PC-3 (cell line): ENCODE data around the gene PADI1.

ENCODE experiments used
- EZH2 ChIP-seq: fragments of 300-600 bp; sonication (generic); IDR thresholded peaks from one replicate; pipeline ENCODE4 v1.6.1; 2017; ENCODE audit warnings: antibody characterized with exemption, mild to moderate bottlenecking, low read length; ENCODE audit not compliant: unreplicated experiment
- EZH2phosphoT487 ChIP-seq: fragments of 300-600 bp; sonication (generic); IDR thresholded peaks from 2 replicates; pipeline ENCODE4 v1.6.1; 2018; ENCODE audit warnings: mild to moderate bottlenecking, antibody characterized with exemption, low read length, borderline replicate concordance
- TF ChIP-seq, protein P1 (sequence below): fragments of 300-600 bp; sonication (generic); conservative IDR thresholded peaks from 2 replicates; pipeline ENCODE4 v1.5.1; 2017; ENCODE audit warnings: antibody characterized with exemption, low read depth, mild to moderate bottlenecking, low read length

DNA sequence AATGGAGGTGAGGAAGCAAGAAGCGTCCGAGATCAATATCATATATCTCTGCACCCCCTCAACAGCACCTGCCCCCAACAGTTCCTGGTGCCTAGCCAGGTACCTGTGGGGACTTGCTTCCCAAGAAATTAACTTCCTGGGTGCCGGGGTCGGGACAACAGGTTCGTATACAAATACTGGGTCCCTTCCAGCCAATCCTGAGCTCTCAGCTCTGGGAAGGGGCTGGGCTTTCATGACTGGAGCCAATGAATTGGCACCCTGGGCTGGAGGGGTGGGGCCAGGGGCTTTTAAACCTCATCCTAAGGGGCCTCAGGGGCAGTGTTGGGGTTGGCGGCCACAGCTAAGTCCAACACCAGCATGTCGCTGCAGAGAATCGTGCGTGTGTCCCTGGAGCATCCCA, 43.9 kb downstream of the PADI1 start, which contains the start of gene PADI3:
- TF ChIP-seq, protein P1, sequence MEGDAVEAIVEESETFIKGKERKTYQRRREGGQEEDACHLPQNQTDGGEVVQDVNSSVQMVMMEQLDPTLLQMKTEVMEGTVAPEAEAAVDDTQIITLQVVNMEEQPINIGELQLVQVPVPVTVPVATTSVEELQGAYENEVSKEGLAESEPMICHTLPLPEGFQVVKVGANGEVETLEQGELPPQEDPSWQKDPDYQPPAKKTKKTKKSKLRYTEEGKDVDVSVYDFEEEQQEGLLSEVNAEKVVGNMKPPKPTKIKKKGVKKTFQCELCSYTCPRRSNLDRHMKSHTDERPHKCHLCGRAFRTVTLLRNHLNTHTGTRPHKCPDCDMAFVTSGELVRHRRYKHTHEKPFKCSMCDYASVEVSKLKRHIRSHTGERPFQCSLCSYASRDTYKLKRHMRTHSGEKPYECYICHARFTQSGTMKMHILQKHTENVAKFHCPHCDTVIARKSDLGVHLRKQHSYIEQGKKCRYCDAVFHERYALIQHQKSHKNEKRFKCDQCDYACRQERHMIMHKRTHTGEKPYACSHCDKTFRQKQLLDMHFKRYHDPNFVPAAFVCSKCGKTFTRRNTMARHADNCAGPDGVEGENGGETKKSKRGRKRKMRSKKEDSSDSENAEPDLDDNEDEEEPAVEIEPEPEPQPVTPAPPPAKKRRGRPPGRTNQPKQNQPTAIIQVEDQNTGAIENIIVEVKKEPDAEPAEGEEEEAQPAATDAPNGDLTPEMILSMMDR, result no peak
- TF ChIP-seq EZH2phosphoT487 (no peak), EZH2 (no peak)
